GM19397 (cell line): Measurements from ENCODE around the gene DERL3.

Experiments used
- ATAC-seq: cut with Tn5 transposase; IDR thresholded peaks from one replicate; pipeline ENCODE4 v1.9.1; 2021; ENCODE audit warnings: mild to moderate bottlenecking, moderate library complexity; ENCODE audit not compliant: unreplicated experiment

DERL3 gene

DNA sequence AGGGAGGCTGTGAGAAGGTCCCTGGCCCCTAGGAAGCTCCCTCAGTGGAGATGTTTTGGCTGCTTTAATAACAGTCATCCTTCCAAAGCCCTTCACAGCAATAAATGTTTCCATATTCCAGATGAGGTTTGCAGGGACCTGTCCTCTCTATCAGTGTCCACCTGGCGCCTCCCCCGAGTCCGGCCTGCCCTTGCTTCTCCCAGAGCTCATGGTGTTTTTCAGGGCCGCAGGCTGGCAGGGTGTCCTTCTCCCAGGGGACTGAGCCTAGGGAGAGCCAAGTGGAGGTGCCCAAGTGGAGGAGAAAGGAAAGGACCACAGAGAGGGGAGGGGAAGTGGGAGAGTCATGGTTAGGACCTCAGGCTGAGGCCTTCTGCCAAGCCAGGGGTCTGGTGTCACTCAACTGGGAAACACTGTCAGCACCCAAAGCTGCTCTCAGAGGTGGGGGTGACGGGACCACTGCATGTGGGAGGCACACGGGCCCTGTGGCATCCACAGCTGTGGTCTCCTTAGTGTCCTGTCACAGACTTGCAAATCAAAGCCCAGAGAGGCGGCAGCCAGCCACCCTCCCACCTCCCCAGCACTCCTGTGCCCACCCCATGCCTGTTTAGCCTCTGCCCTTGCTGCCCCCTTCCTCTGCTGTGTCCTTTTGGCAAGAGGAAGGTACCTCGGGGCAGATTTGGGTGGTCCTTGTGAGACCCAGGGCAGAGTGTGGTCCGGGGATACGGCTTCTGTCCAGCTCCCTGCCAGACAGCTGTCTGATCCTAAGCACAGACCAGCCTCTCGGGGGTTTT, 6.4 kb downstream of the DERL3 start:
- no peak for ATAC-seq

DNA sequence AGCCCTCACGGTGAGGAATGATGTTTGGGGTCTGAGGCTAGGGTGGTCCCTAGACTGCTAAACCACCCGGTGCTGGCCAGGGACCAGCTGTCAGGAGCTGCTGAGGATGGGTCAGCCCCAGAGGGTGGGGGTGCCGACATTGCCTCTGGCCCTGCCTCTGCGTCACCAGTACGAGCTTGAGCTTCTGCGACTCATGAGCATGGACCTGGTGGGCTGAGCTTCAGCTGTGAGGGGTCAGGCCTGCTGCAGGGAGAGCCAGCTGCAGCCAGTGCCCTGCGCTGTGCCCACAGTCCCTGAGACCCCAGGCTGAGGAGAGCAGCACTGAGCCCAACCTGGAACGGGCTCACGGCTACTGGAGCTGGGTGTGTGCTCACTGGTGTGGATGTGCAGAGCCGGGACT, 7.0 kb downstream of the DERL3 start:
- ATAC-seq = no peak

DNA sequence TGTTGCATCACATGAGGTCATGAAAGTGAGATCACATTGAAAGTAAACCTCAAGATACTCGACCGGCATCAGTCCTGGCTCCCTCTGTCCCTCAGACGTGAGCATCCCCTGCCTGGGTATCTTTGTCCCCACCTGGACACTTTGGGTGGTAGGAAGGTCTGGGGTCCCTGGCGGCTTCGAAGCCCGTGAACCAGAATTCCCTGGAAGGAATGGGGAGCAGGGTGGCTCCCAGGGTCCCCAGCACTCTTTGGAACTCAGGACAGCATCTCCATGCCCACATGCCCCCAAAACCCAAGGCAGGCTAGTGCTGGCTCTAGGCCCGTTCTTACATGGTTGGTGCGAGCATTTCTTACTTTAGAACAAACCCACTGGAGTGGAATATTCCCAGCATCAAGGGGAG, 7.5 kb downstream of the DERL3 start:
- ATAC-seq = no peak

DNA sequence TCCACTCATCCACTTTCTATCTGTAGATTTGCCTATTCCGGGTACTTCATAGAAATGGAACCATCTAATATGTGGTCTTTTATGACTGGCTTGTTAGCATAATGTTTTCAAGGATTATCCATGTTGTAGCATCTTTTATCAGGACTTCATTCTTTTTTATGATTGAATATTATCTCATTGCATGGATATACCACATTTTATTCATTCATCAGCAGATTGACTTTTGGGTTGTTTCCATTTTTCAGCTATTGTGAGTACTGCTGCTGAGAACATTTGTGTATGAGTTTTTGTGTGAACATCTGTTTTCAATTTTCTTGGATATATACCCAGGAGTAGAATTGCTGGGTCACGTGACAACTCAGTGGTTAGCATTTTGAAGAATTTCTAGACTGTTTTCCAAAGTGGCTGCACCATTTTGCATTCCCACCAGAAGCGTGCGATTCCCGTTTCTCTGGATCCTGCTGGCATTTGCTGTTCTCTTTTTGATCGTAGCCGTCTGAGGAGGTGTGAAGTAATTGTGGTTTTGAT, 8.9 kb downstream of the DERL3 start:
- no peak for ATAC-seq

DNA sequence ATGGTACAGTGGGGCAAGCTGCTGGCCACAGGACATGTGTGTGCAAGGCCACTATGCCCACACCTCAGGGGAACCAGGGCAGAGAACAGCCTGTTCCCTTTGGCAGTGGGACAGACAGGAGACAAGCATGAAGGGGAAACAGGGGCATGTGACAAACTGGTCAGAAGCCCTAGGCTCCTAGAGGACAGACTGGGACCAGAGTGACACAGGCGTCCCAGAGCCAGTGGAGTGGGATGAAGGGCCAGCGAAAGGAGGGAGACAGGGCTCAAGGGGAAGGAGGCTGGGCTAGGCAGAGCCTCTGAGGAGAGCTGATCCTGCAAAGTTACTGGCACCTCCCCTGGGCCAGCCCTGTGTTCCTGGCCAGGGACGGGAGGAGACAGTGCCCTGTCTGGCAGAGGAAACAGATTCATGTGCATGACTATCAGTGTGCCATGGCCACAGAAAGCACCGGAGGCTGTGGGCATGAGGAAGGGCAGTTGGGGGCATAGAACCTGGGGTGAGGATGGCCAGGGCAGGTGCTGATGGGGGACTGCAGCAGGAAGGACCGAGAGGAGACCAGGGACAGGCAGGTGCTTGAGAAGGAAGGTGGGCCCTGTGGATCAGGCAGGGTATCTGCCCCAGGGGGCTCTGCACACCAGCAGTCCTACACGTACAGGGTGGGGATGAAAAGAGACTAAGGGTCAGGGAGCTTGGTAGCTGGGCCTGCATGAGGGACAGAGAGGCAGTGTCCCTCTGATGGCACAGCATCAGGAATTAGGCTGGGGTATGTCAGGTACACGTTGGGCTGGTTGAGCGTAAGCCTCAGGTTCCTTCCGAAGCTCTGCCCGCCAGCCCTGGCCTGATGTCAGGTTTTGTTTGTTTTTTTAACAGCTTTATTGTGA, 9.8 kb downstream of the DERL3 start:
- ATAC-seq = no peak

DNA sequence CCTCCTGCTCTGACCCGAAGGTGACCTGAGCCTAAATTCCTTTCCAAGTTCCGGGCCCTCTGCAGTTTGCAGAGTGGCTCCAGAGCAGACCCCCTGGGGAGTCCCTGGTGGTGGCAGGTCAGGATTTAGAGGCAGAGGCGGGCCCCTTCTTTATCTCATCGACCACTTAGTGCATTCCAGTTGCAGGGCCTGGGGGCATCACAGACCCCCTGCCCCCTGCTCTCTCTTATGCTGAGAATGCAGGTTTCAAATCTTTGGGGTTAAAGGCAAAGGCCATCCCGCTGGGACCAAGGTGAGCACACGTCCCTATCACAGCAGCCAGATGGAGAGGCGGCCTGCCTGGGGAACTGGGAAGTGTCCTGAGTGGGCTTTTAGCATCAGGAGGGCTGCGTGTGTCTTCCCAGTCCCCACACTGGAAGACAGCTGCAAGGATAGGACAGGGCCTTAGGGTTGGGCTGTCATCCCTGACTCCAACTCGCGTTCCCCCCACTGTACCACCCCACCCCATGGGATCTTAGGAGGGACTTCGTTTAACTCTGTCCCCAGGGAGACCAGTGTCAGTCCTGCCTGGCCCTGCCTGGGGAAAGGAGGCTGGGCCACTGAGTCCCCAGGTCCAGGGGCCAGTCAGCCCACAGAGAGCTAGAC, 11.3 kb downstream of the DERL3 start:
- no peak for ATAC-seq

DNA sequence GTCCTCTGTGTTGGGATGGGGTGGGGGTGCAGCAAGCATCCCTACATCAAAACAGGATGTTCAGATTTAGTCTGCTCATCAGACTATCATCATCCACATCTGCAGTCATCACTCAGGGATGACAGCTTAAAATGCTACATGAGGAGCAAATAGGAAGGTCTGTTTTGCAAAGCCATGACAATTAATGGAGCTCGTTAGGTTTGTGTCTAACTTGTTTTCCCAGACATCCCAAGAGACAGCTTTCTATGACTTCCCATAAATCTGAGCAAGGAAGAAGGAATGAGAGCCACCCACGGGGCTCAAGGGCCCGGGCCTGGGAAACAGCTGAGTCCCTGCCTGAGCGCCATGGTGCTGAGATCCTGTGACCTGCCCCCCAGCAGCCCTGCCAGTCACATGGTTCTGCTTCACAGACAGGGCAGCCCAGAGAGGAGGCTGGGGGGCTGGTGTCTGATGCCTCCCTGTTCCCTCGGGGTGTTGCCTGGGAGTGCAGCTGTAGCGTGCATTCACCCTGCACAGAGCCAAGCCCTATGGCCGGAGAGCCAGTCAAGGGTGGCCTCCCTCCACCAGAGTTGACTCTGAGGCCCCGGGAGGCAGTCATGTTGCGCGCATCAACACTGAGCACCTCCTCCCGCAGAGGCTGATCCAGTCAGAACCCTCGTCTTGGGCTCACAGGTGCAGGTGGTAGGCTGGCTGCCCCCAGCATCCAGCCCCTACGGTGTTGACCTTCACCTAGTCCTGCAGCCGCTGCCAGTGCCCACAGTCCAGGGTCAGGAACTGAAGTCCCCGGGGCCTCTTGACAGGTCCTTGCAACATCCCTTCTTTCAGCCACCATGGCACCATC, 12.1 kb downstream of the DERL3 start:
- ATAC-seq = no peak

DNA sequence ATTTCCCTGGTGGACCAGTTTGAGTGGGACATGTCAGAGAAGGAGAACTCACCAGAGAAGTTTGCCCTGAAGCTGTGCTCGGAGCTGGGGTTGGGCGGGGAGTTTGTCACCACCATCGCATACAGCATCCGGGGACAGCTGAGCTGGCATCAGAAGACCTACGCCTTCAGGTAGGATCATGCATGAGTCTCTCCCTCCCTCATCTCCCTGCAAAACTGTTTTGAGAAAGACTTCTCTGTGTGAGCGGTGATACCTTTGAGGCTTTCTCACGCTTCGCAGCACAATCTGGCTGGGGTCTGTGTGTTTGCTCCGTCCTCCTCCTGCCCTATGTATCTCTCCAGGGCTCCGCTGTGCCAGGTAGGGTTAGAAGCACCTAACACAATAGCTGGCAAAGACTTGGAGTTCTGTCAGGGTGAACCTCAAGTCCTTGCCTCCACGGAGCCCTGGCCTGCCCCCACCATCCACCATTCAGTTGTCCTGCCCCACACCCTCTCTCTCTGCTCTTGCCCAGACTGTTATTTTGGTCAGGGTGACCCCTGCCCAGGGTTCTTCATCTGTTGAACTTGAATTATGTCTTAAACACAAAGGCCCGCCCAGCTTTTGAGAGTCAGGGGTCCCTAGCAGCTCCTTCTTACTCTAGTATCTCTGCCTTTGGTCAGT, 13.4 kb downstream of the DERL3 start:
- no peak for ATAC-seq

DNA sequence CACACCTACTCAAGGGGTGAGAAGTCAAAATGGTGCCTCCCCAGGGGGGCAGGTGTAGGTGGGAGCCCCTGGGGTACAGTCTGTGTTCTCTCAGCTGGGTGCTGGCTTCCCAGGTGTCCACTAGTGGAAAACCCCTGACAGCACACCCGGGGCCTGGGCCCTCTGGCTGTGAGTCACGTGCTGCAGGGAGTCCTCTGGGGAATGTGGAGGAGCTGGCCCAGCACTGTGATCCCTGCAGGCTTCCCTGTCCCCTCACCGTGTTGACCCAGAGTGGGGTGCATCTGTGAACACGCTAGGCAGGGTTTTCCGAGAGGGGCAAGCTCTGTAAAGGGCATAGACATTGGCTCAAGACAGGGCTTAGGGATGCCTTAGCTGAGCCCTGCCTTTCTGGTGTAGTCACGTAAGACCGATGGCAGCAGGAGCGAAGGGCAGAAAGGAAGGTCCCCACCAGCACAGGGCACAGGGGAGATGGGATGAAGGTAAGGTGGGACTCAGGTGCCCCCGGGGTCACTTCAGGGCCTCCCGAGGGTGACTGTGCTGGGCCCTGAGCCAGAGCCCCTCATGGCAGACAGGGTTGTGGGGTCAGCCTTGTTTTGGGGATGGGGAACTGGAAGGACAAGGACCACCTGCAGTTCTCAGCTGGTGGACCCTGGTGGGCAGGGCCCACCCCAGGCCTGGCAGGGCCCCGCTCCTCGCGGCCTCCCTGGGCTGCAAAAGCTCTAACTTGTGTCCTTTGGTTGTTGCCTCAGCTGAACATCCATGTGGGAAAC, 14.1 kb downstream of the DERL3 start:
- ATAC-seq = no peak

DNA sequence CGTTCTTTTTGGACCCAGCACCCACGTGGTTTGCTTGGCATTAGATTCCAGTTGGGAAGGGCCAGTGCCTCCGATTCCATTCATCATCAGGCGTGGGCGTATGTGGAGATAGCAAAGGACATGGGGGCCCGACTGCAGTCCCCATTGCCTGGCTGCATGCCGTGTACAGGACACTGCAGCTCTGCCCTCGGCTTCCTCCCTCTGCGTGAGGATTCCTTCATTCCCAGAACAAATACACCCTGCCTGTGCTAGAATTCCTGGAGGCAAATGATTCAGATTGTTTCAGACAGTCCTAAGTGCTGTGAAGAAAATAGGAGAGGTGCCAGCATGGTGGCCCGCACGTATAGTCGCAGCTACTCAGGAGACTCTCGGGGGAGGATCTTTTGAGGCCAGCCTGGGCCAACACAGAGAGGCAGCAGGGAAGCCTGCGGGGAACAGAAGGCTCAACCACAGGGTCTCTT, 15.4 kb downstream of the DERL3 start:
- ATAC-seq = no peak

DNA sequence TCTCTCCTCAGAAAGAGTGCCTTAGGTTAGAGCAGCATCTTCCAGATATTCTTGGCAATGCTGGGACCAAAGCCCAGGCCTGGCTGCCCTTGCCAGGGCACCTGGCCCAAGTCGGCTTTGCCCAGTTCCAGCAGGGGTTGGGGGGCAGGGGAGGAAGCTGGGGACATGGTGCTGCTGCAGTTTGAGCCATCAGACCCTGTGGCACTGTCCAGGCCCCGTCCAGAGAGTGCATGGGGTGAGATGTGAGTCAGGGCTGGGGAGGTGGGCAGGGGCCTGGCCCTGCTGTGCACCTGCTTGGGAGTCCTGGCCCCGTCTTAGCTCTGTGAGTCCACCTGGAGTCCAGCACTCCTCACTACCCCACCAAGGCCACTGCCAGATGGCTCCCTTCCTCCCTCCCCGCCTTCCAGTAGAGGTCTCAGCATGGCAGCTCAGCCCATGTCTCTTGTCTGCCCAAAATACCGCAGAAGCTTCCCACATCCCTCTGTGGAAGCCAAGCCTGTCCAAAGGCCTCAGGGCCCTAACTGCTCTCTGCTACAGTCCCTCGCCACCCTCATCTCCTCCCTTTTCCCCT, 16.6 kb downstream of the DERL3 start:
- no peak for ATAC-seq

DNA sequence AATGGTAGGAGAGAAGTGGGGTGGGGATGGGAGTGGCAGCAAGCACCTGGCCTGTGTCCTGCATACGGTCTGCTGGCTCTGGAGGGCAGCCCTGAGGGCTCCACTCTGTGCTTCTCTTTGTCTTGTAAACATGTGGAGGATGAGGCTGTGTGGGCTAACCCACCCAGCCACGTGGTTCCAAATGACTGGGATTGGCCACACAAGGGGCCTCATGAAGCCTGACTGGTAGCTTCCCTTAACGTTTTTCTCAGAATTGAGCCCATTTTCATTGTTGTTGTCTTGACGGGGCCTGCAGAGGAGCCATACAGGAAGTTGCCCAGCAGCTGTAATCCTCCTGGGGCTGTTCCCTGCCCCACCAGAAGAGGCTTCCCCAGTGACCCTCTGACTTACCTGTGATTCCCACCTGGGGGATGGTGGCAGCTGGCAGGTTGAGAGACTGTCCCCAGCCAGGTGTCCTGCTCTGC, 18.0 kb downstream of the DERL3 start:
- ATAC-seq = no peak

DNA sequence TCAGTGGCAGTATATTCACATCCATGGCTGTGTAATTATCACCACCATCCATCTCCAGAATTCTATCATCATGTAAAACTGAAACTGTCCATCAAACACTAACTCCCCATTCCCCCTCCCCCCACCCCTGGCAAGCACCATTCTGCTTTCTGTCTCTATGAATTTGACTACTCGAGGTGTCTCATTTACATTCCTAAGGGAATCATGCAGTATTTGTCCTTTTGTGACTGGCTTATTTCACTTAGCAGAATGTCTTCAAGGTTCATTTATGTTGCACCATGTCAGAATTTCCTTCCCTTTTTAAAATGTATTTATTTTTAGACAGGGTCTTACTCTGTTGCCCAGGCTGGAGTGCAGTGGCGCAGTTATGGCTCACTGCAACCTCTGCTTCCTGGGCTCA, 20.3 kb downstream of the DERL3 start:
- no peak for ATAC-seq

DNA sequence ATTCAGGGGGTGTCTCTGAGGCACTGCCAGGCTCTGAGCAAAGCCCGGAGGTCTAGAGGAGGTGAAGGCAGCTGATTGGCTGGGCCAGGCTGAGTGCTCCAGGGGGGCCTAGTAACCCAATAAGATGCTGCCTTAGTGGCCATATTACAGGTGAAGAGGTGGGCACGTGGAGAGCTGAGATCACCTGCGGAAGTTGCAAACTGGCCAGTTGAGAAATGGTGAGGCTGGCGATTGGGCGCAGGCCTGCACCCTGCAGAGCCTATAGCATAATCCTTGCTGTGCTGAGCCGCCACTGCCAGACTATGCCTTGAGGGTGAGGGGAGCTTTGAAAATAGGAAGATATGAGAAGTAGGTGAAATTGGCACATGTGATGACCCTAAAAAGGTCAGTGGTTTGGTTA, 21.7 kb downstream of the DERL3 start:
- ATAC-seq = no peak

DNA sequence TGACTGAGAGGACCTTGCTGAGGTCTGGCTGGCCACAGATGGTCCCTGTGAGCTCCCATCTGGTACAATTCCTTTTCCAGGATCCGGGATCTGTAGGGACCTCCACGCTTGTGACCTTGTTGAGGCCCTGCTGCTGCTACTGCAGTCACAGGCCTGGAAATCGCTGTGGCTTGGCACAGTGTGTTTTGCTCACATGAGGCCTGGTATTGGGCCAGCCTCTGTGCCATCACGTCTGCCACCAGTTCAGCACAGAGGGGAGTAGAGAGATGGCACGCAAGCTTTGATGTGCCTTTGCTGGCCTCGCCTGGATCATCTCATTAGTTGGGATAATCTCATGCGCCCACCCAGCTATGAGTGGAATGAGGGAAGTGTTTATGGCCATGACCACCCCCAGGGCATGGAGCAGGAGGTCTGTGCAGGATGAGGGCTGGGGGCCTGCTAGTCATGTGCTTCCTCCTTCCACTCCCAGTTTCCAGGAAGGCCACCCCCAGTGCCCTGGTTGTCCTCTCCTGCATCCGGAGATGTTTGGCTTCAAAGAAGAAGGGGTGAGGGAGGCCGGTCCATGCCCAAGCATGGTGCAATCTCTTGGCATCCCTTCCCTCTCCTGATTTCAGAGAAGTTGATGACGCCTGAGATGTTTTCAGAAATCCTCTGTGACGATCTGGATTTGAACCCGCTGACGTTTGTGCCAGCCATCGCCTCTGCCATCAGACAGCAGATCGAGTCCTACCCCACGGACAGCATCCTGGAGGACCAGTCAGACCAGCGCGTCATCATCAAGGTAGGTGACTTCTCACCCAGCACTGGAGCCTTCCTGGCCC, 22.4 kb downstream of the DERL3 start:
- ATAC-seq = no peak

DNA sequence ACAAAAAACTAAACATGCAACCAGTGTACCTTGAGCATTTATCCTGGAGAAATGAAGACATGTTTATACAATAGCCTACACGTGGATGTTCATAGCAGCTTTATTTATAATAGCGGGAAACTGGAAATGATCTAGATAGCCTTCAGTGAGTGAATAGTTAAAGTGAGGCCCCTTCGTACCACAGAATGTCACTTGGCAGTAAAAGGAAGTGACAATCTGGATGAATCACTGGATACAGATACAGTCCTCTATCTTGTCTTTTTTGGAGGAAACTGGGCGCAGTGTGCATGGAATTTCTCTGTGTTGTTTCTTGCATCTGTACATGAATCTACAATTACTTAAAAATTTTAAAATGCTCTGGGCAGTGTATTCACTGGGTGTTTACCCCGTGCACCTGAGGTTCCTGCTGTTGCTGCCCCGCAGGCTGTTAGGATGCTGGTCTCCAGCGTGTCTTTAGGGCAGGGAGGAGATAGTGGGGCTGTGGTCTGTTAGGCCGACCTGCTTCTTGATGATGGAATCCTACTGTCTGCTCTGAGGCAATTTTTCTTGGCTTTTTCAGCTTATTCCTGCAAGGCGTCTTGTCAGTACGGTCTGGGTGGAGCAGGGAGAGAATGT, 23.2 kb downstream of the DERL3 start:
- no peak for ATAC-seq

DNA sequence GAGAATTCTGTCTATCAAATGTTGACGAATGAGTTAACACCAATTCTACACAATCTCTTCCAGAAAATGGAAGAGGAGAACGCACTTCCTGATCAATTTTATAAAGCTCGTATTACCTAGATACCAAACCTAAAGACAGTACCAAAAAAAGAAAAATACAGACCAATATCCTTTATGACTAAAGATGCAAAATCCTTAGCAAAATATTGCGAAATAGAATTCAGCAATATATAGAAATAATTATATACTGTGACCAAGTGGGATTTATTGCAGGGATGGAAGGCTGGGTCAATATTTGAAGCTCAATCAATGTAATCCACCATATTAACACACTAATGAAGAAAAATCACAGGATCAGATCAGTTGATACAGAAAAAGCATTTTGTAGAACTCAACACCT, 26.4 kb downstream of the DERL3 start:
- no peak for ATAC-seq
